ENCODE data around the gene FOXO3. TPM values are rescaled to one million over a fixed set of nuclear protein-coding genes. Genes with fewer than 3 reads are reported as not detected.

Gene FOXO3
- total RNA-seq, 4 donors from 2014 or later: 34.3 to 61.1 (median 49.7) TPM

DNA sequence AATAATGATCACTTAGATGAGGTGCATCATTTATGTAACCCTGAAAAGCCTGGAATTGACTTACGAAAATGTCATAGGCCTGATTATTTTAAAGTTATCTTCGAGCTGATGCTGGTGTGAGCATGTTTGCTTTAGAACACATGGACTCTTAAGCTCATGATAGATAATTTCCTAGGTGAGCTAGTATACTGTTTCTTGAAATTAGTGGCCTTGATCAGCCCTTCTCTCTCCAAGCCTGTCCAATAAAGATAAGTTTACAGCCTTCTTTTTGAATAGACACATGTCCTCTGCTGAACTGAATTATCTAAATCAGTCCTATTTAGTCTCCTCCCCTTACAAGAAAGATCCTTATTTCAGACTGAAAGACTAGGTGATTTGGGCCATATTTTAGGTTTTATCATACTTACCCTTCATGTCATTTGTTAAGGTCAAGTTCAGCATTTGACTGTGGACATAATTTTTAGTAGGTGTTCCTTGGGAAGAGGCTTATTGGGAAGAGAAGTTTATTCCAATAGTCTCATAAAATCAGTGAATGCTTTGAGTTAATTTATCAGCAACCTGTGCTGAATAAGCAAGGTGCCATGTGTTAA, 15.3 kb downstream of the FOXO3 start:
- Histone ChIP-seq H3K4me3 (no peak overlapping the region), H3K36me3 (peaks cover 0 to 20% (median 0%) of the 10 kb centered on the region in 3 donors)
- DNase-seq: no peak

DNA sequence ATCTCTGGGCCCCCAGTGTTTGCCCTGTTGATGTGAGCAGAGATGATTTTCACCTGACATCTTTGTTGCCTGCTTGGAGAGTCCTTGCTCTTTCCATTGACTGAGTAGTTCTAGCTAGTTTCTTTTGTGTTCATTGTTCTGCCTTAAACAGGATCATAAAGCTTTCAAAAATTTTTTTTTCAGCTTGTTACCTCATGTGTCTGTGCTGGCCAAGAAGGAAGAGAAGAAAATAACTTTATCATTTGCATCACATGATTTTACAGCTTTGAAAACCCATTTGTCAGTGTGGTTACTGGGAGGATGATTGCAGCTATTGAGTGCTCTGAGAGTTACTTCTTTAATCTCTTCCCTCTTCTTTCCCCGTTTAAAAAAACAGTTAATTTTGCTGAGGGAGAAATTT, 16.0 kb downstream of the FOXO3 start:
- H3K9me3 ChIP-seq: no peaks in the 10 kb centered on the region
- peaks cover 0 to 56% (median 9%) of the 10 kb centered on the region in 4 donors for H3K4me1 ChIP-seq
- peaks cover 0 to 13% (median 0%) of the 10 kb centered on the region in 3 donors for H3K36me3 ChIP-seq
- TF ChIP-seq POLR2A (IDR thresholded peaks at IDR 0.05): no peak
- TF ChIP-seq, protein P1, sequence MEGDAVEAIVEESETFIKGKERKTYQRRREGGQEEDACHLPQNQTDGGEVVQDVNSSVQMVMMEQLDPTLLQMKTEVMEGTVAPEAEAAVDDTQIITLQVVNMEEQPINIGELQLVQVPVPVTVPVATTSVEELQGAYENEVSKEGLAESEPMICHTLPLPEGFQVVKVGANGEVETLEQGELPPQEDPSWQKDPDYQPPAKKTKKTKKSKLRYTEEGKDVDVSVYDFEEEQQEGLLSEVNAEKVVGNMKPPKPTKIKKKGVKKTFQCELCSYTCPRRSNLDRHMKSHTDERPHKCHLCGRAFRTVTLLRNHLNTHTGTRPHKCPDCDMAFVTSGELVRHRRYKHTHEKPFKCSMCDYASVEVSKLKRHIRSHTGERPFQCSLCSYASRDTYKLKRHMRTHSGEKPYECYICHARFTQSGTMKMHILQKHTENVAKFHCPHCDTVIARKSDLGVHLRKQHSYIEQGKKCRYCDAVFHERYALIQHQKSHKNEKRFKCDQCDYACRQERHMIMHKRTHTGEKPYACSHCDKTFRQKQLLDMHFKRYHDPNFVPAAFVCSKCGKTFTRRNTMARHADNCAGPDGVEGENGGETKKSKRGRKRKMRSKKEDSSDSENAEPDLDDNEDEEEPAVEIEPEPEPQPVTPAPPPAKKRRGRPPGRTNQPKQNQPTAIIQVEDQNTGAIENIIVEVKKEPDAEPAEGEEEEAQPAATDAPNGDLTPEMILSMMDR (IDR thresholded peaks at IDR 0.05): no peak
- H3K27ac ChIP-seq: no peak overlapping the region
- no peak overlapping the region for H3K4me3 ChIP-seq
- DNase-seq: no peak
- H3K27me3 ChIP-seq: no peaks in the 10 kb centered on the region

More for the DNA sequence above, 15.3 kb downstream of the FOXO3 start:
- no peaks in the 10 kb centered on the region for H3K27me3 ChIP-seq
- peaks cover 0 to 50% (median 8%) of the 10 kb centered on the region in 4 donors for H3K4me1 ChIP-seq
- TF ChIP-seq, protein P1 (IDR thresholded peaks at IDR 0.05): no peak
- TF ChIP-seq POLR2A (IDR thresholded peaks at IDR 0.05): no peak
- H3K9me3 ChIP-seq: no peaks in the 10 kb centered on the region
- no peak overlapping the region for H3K27ac ChIP-seq

DNA sequence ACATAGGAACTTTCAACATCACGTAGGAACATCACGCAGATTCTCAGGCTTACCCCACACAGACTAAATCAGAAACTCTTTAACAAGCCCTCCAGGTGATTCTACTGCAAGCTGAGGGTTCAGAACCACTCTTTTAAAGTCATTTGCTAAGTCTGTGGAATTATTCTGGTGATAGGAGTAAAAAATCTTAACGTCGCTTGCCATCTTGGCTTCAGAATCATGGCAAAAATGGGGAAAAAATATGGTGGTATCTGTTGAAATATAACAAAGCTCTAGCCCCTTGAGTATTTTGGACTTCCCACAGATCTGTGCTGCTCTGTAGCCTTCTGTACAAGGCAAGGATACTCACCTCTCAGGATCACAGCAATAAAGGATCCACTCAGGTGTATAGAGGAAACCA, 17.4 kb downstream of the FOXO3 start:
- no peaks in the 10 kb centered on the region for H3K27me3 ChIP-seq
- H3K4me1 ChIP-seq: peaks cover 0 to 70% (median 9%) of the 10 kb centered on the region in 4 donors
- H3K4me3 ChIP-seq: no peak overlapping the region
- H3K27ac ChIP-seq: peak overlapping the region in 1 of 4 donors; percentile 23
- DNase-seq: no peak
- no peaks in the 10 kb centered on the region for H3K36me3 ChIP-seq
- H3K9me3 ChIP-seq: no peaks in the 10 kb centered on the region
- TF ChIP-seq POLR2A (IDR thresholded peaks at IDR 0.05): no peak
- TF ChIP-seq, protein P1 (IDR thresholded peaks at IDR 0.05): no peak

DNA sequence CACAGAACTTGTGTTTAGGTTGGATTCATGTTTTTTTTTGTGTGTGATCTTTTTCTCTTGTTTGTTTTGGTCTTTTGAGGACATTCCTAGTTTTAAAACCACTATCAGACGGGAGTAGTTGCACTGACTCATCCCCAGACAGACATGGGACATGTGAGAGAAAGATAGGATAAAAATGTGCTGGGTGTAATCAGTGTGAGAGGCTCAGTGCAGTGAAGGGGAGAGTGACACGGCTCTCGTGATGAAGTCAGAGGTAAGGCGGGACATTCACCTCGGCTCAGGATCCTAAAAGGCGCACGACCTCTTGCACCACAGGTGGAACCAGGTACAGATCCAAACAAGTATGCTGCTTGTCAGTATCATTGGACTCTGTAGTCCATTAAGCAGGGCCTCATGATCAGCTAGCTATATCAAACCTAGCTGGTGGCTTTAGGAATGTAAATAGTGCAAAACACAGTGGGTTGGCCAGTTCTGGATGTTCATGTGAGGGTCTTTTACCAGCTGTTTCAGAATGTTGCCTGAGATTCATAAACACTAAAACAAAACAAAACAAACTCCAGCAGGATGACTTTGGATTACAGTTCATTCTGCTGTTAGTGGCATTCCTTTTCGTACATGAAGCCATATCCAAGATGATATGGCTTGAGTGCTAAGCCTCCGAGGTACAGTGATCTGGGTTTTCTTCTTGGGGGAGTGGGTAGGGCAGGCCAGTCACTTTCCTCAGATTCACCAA, 18.0 kb downstream of the FOXO3 start:
- no peak for TF ChIP-seq POLR2A (IDR thresholded peaks at IDR 0.05)
- TF ChIP-seq, protein P1 (IDR thresholded peaks at IDR 0.05): no peak
- Histone ChIP-seq H3K4me3 (no peak overlapping the region), H3K4me1 (peaks cover 0 to 75% (median 9%) of the 10 kb centered on the region in 4 donors), H3K27ac (peak overlapping the region in 3 of 4 donors; percentile 17 to 23 (median 20)), H3K27me3 (no peaks in the 10 kb centered on the region), H3K36me3 (no peaks in the 10 kb centered on the region), H3K9me3 (no peaks in the 10 kb centered on the region)
- no peak for DNase-seq

DNA sequence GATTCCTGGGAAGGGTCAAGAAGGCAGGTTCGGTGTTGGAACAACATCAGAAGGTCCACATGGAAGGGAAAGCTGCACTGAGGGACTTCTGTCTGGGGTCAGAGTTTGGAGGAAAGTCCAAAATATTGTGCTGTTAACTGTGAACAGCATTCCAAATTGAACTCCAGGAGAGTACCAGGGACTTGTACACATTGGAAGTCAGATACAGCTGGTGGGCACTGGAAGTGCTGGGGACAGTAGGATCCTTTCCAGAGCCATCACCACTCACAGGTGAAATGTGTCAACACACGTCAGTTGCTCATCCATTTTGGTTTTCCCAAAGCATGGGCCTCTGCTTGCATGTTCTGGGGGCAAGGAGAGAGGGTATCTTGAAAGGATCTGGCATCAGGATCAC, 18.6 kb downstream of the FOXO3 start:
- peak overlapping the region in 3 of 4 donors; percentile 17 to 23 (median 20) for H3K27ac ChIP-seq

More for the DNA sequence above, 18.6 kb downstream of the FOXO3 start:
- no peak for DNase-seq
- Histone ChIP-seq H3K36me3 (no peaks in the 10 kb centered on the region), H3K4me3 (no peak overlapping the region), H3K27me3 (no peaks in the 10 kb centered on the region), H3K9me3 (no peaks in the 10 kb centered on the region), H3K4me1 (peaks cover 0 to 74% (median 9%) of the 10 kb centered on the region in 4 donors)
- TF ChIP-seq POLR2A (IDR thresholded peaks at IDR 0.05): no peak
- TF ChIP-seq, protein P1 (IDR thresholded peaks at IDR 0.05): no peak
